ENCODE results near the gene XRN2.

Gene XRN2

GRCh38 chr20:21389368-21389767 lies 86.2 kb downstream of the XRN2 start:
- TF ChIP-seq, protein P1, sequence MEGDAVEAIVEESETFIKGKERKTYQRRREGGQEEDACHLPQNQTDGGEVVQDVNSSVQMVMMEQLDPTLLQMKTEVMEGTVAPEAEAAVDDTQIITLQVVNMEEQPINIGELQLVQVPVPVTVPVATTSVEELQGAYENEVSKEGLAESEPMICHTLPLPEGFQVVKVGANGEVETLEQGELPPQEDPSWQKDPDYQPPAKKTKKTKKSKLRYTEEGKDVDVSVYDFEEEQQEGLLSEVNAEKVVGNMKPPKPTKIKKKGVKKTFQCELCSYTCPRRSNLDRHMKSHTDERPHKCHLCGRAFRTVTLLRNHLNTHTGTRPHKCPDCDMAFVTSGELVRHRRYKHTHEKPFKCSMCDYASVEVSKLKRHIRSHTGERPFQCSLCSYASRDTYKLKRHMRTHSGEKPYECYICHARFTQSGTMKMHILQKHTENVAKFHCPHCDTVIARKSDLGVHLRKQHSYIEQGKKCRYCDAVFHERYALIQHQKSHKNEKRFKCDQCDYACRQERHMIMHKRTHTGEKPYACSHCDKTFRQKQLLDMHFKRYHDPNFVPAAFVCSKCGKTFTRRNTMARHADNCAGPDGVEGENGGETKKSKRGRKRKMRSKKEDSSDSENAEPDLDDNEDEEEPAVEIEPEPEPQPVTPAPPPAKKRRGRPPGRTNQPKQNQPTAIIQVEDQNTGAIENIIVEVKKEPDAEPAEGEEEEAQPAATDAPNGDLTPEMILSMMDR (IDR thresholded peaks at IDR 0.05; ENCODE audit: insufficient read depth, low read depth, low read length, missing control alignments), result no peak
- H3K4me3 ChIP-seq (ENCODE audit: low read length), result no peak overlapping the region
- no peak for DNase-seq (ENCODE audit: low read depth)

DNA sequence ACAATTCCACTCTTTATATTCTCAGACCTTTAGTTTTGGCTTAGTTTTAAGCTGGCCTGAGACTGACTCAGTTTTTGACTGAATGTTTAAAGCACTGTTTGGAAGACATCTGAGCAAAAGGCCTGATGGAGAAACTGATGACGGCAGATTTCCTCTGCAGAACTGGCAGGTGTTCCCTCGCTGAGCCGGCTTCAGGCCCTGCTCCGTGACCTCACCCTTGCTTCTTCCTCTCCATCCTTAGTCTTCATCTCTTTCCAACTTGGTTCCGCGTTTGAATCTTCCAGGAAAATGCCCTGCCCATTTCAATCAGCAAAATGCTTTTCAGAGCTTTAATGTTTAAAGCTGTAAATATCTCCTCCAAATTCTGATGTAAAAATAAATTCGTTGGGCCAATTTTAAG lies 87.6 kb downstream of the XRN2 start:
- TF ChIP-seq, protein P1 (IDR thresholded peaks at IDR 0.05; ENCODE audit: insufficient read depth, low read depth, low read length, missing control alignments), result no peak
- no peak for DNase-seq (ENCODE audit: low read depth)
- H3K4me3 ChIP-seq (ENCODE audit: low read length), result no peak overlapping the region

DNA sequence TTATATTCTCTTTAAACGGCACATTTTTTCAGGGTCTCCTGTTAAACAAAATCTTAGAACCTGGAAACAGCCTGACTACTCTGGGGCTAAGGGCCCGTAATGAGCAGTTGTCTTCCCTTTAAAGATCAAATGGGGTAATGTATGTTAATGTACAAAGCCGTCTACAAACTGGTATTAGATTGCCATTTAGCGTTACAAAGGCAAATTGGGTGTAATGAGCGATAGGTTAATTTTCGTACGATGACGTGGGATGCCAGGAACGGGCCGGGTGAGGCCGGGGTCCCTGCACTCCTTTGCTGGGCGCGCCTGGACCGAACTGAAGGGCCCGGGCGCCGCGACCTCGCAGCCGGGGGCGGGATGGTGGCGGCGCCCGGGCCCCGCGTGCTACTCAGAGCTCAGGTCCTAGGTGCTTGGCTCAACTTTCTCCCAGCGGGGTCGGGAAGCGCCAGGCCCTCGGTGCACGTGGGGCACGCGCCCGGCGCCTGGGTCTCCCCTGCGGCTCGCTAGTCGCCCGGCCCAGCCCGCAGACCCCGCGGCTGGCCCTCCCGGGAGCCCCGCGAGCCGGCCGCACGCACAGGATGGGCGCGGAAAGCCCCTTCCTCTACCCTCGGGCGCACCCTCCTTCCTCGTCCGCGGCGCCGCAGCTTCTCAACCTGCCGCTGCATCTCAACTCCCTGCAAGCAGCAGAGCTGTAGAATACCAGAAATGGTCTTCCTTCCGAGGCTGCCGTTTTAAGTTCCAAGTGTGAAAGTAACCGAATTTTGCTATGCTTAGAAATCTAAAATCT lies 88.2 kb downstream of the XRN2 start:
- no peak for DNase-seq (ENCODE audit: low read depth)
- TF ChIP-seq, protein P1 (IDR thresholded peaks at IDR 0.05; ENCODE audit: insufficient read depth, low read depth, low read length, missing control alignments), result no peak
- H3K4me3 ChIP-seq (ENCODE audit: low read length), result no peak overlapping the region

- H3K4me3 ChIP-seq (ENCODE audit: low read length), result no peak overlapping the region
- DNase-seq (ENCODE audit: low read depth), result no peak
- TF ChIP-seq, protein P1 (IDR thresholded peaks at IDR 0.05; ENCODE audit: insufficient read depth, low read depth, low read length, missing control alignments), result no peak
These were observed 88.8 kb downstream of the XRN2 start for GRCh38 chr20:21391972-21392352.

- TF ChIP-seq, protein P1 (IDR thresholded peaks at IDR 0.05; ENCODE audit: insufficient read depth, low read depth, low read length, missing control alignments), result no peak
- no peak overlapping the region for H3K4me3 ChIP-seq (ENCODE audit: low read length)
These were observed 90.0 kb downstream of the XRN2 start for GRCh38 chr20:21393166-21393565.

GRCh38 chr20:21393816-21394519 lies 90.8 kb downstream of the XRN2 start:
- TF ChIP-seq, protein P1 (IDR thresholded peaks at IDR 0.05; ENCODE audit: insufficient read depth, low read depth, low read length, missing control alignments), result no peak
- DNase-seq (ENCODE audit: low read depth), result no peak
- no peak overlapping the region for H3K4me3 ChIP-seq (ENCODE audit: low read length)

More at GRCh38 chr20:21393166-21393565, 90.0 kb downstream of the XRN2 start:
- DNase-seq (ENCODE audit: low read depth), result no peak

Measured in epithelial cell of esophagus (primary cell).